GM19467 (cell line): ENCODE data around the gene ITGA11.

ENCODE experiments used
- ATAC-seq: cut with Tn5 transposase; IDR thresholded peaks from one replicate; pipeline ENCODE4 v1.9.1; 2021; ENCODE audit warnings: mild to moderate bottlenecking, moderate library complexity; ENCODE audit not compliant: unreplicated experiment

Gene ITGA11

GRCh38 chr15:68379058-68379758, 52.8 kb downstream of the ITGA11 start:
- no peak for ATAC-seq

GRCh38 chr15:68378595-68378994, 53.4 kb downstream of the ITGA11 start:
- ATAC-seq: no peak

DNA sequence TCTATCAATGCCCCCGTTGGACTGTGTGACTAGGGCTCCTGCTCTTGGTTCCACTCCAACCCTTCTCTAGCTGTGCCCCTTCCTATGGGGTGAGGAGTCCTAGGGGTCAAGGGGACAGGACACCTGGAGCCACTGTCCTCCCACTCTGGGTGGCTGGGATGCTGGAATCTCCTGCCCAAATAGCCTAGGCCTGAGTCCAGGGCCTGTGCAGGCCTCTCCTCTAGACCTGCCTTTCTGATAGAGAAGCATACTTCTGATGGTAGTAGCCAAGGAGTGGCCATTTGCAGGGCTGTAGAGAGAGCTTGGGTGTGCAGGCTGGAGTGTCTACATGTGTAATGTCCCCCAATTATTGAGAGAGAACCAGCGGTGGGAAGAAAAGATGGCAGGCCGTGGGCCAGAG, 54.2 kb downstream of the ITGA11 start:
- ATAC-seq: no peak

DNA sequence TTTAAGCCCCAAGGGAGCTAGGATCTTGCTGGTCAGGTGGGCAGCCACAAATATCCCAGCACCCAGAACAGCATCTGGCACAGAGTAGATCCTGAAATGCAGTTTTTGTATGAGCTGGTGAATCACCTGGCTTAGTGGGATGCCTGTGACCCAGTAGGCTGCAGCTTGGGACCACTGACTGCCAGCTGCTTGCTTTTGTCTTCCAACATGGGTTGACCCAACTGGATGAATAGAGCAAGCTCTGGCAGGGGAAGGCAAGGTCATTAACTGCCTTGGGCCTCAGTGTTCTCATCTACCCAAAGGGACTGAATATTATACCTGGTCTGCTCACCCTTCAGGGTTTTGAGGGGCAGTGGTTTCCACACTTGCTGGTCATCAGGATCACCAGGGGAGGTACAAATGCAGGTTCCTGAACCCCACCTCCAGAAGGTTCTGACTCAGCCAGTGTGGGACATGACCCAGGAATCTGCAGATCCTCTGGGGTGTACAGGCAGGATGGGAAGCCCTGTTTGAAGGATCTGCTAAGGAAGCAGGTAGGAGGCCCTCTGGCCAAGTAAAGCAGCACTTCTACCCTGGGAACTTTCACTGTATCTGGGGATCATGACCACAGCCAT, 55.4 kb downstream of the ITGA11 start:
- ATAC-seq: no peak

GRCh38 chr15:68375716-68376220, 56.2 kb downstream of the ITGA11 start:
- ATAC-seq: no peak

DNA sequence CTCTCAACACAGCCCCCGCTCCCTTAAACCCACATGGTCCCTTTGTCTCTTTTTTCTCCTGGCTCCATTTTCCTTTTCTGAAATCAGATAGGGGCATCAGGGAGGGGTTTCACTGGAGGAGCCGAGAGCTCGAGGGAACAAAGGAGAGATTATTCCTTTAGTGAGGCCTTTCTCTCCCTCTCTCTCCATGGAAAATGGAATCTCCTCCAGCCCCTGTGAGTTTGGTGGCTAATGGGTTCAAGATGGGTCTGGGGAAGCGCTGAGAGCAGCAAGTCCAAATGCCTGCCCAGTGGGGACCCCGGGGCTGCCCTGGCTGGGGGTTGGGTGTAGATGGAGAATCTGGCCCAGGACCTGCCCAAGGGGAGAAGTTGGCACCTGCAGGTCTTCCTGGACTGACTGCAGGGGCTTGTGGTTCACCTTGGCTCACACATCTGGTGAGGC, 56.8 kb downstream of the ITGA11 start:
- no peak for ATAC-seq

DNA sequence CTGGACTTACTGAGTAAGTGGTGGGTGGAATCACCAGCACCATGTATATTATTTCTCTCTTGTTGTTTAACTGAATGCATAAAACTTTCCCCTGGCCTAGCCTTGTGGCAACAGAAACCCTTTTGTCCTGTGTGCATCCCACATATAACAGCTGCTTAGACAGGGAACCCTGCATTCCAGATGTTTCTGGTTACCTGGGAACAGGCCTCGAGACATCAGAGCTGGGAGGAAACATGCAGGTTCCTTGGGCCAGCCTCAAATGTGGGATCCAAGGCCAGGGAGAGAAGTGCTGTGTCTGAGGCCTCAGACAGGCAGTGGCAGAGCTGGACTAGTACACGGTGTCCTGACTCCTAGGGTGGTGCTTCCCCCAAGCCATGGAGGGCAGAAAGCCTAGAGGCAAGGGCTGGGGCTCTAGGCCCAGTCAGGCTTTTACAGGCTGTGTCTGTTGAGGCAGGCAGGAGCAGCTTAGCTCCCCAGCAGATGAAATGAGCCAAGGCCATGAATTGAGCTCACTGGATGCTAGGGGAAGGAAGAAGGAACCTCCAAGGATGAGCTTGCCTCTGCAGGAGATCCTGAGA, 57.7 kb downstream of the ITGA11 start:
- no peak for ATAC-seq

DNA sequence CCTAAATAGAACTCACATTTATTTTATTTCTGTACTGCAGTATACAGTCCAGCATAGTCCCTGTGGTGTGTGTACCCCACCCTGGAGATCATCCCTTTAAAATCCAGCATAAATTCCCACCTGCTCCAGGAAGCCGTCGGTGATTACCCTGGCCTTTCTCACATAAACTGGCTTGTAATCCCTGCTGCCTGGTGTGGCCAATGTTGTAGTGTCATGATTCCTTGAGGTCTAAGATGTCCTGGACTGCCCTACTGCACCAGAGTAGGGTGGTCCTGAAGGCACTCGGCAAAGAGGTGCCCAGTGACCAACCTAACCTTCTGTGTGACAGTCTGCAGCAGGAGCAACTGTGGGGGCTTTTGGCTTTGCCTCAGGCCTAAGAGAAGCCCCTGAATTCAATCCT, 58.9 kb downstream of the ITGA11 start:
- ATAC-seq: no peak

- no peak for ATAC-seq
Measured at GRCh38 chr15:68372291-68372811, 59.6 kb downstream of the ITGA11 start.

- no peak for ATAC-seq
Measured at GRCh38 chr15:68371851-68372250, 60.1 kb downstream of the ITGA11 start.

GRCh38 chr15:68371160-68371559, 60.8 kb downstream of the ITGA11 start:
- no peak for ATAC-seq

DNA sequence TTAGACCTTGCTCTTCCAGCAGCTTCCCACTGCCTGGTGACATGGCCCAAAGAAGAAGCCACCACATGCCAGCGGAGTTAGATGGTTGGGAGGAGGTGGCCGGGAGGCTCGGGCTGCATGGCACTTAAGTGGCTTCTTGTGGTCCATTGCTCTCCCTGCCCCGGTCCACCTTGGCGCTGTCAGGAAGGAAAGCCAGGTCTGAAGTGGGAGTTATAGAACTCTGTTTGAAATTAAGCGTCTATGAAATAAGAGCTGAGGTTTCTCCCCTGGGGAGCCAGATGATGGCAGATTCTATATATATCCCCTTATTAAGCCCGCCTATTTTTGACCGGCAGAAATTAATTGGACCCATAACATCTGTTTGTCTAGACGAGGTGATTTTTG, 61.2 kb downstream of the ITGA11 start:
- ATAC-seq: no peak

- no peak for ATAC-seq
Measured at GRCh38 chr15:68369931-68370767, 61.8 kb downstream of the ITGA11 start.

DNA sequence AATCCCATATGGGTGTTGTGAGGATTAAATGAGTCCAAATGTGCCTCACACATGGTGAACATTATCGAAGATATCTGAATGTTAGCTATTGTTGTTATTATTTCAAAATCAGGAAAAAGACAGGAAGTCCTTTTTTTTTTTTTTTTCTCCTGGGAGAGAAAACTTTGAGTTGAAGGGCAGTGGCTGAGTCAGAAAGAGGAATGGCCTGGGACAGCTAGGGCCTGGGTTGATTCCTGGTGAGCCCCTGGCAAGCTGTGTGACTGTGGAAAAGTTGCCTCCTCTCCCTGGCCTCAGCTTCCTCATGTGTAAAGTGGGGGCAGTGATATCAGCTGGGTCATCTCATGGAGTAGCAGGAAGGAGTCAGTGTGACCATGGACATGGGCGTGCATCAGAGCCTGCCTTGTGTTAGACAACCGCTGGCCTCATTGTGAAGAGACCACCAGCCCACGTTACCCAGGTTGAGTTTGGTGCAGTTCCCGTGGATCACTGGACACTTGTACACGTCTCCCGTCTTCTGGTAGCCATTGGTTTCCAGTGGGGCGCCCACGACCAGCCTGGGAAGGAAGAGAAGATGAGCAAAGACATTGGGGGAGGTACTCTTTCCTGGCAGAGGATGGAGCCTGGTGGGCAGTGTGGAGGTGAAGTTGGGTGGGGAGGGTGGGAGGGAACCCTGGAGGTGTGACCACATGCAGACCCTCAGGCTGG, 63.1 kb downstream of the ITGA11 start:
- ATAC-seq: no peak

GRCh38 chr15:68367992-68368391, 64.0 kb downstream of the ITGA11 start:
- ATAC-seq: no peak

DNA sequence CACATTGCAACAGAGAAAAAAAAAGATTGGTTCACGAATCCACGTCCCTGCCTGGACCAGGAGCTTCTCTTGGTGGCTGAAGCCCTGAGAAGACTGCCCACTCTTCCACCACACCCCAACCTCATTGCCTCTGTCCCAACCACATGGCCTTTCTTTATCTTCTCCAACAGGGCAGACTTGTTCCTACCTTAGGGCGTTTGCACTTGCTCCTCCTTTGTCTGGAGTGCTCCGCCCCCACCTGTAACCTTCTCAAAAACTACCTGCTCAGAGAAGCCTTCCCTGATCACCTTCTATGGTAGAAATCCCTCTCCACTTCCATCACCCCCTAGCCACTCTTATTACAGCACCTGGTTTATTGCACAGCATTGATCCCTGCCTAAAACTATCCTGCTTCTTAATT, 64.7 kb downstream of the ITGA11 start:
- no peak for ATAC-seq

GRCh38 chr15:68366314-68366713, 65.6 kb downstream of the ITGA11 start:
- no peak for ATAC-seq

GRCh38 chr15:68365770-68366169, 66.2 kb downstream of the ITGA11 start:
- ATAC-seq: no peak

DNA sequence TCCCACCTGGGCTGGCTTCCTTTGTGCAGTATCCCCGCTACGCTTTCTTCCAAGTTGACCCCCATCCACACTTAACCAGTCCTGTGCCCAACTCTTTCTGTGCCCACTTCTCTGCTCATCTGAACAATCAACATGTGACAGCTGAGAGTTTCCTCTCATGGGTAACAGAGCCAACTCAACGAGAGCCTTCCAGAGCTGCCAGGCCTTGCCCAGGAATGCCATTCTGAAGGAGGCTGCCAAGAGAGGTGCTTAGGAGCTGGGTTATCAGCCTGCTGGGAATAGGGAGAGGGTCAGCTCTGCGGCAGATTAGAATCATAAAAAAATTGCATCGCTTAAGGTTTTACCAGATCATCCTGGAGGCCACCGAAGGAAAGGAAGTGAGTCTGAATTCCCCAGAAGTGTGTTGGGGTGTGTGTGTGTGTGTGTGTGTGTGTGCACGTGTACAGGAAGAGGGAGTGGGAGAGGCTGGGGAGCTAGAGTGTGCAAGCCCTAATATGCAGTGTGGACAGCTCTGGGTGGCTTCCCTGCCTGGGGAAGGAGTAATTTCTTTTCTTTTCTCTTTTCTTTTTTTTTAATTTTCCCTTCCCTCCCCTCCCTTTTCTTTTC, 66.7 kb downstream of the ITGA11 start:
- ATAC-seq: no peak

DNA sequence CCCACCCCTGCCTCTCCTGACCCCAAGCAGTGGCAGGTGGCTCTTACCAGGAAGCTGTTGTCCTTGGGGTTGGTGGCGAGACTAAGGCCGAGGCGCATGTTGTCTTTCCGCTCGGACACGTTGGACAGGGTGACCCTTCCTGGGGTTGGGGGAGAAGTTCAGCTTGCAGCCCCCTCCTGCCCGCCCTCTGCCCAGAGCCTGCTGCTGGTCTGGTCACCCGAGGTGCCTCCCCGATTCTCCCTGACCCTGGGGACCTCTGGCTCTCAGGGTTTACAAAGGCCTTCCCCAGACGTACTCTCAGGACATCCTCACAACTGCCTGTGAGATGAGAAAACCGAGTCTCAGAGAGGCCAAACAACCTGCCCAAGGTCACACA, 67.3 kb downstream of the ITGA11 start:
- no peak for ATAC-seq
